H54 (cell line): ENCODE data around the gene RET.

Experiments used
- DNase-seq: peaks from one replicate; pipeline ENCODE4 v3.0.0; 2011; ENCODE audit warnings: low spot score, mixed read lengths; ENCODE audit not compliant: insufficient read length
- FAIRE-seq: peaks from 3 replicates; lab custom pipeline; 2011; peaks lifted over from hg19 to GRCh38; lab: Jason Lieb, UNC
- POLR2A ChIP-seq: IDR thresholded peaks from 2 replicates; pipeline ENCODE4 v1.6.1; 2011; ENCODE audit warnings: low read depth, mild to moderate bottlenecking, low read length

The RET gene

GRCh38 chr10:43050011-43050410 is 26.9 kb upstream of the RET start:
- TF ChIP-seq POLR2A, result no peak
- no peak for DNase-seq
- FAIRE-seq, result no peak

GRCh38 chr10:43053825-43054224 is 23.0 kb upstream of the RET start:
- no peak for FAIRE-seq
- no peak for DNase-seq
- no peak for TF ChIP-seq POLR2A

GRCh38 chr10:43054593-43054992 is 22.3 kb upstream of the RET start:
- no peak for TF ChIP-seq POLR2A
- no peak for FAIRE-seq
- no peak for DNase-seq

- FAIRE-seq (no peak), DNase-seq (no peak)
- TF ChIP-seq POLR2A, result no peak
Observed at GRCh38 chr10:43055217-43055616, 21.7 kb upstream of the RET start.

GRCh38 chr10:43055991-43056567 is 20.8 kb upstream of the RET start:
- TF ChIP-seq POLR2A, result no peak
- FAIRE-seq (no peak), DNase-seq (no peak)

- FAIRE-seq (no peak), DNase-seq (no peak)
- no peak for TF ChIP-seq POLR2A
Observed at GRCh38 chr10:43056568-43057011, 20.3 kb upstream of the RET start.

- DNase-seq (no peak), FAIRE-seq (no peak)
- no peak for TF ChIP-seq POLR2A
Observed at GRCh38 chr10:43057231-43057711, 19.6 kb upstream of the RET start.

GRCh38 chr10:43057831-43058340 is 19.0 kb upstream of the RET start:
- no peak for DNase-seq
- no peak for FAIRE-seq
- no peak for TF ChIP-seq POLR2A

- TF ChIP-seq POLR2A, result no peak
- no peak for FAIRE-seq
- DNase-seq, result no peak
Observed at GRCh38 chr10:43058716-43059335, 18.0 kb upstream of the RET start.

- DNase-seq (no peak), FAIRE-seq (no peak)
- TF ChIP-seq POLR2A, result no peak
Observed at GRCh38 chr10:43059336-43059720, 17.5 kb upstream of the RET start.

GRCh38 chr10:43059828-43060227 is 17.0 kb upstream of the RET start:
- TF ChIP-seq POLR2A, result no peak
- DNase-seq, result no peak
- no peak for FAIRE-seq

- DNase-seq (no peak), FAIRE-seq (no peak)
- TF ChIP-seq POLR2A, result no peak
Observed at GRCh38 chr10:43060291-43060690, 16.6 kb upstream of the RET start.

- no peak for TF ChIP-seq POLR2A
- DNase-seq (no peak), FAIRE-seq (no peak)
Observed at GRCh38 chr10:43061331-43061730, 15.5 kb upstream of the RET start.

GRCh38 chr10:43061760-43062159 is 15.1 kb upstream of the RET start:
- TF ChIP-seq POLR2A, result no peak
- FAIRE-seq (no peak), DNase-seq (no peak)

- no peak for FAIRE-seq
- DNase-seq, result no peak
- TF ChIP-seq POLR2A, result no peak
Observed at GRCh38 chr10:43062402-43063160, 14.3 kb upstream of the RET start.
